ENCODE measurements around the gene C1orf122.

Gene C1orf122

DNA sequence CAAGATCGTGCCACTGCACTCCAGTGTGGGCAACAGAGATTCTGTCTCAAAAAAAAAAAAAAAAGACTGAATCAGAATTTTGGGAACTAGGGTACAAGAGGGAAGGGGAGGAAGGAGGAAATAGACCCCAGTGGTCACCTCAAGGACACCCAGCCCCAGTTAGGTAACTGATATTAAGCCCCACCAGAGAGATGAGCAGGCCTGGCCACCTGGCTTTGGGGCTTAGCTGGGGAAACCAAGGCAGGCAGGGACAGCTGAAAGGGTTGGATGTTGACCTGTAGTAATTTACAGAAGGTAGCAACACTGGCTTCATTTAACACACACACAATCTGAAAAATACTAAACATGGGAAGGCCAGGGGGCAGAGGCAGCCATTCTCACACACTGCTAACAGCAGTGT is 5.2 kb upstream of the C1orf122 start:
- DNase-seq, result no peak

DNA sequence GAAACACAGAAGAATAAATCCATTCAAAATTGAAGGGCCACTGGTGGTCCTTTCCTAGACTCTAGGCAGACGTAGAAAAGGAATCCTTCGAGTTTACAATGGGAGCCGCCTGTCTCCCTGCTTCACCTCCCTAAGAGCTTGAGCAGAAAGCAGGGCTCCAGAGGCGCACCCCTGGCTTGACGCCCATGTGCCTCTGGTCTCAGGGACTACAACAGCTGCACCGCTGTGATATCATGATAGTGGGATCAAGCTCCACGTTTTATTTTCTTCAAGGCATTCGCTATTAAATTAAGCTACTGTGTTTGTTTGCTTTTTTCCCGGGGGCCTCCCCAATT is 403 bp upstream of the C1orf122 start:
- DNase-seq, result no peak

DNA sequence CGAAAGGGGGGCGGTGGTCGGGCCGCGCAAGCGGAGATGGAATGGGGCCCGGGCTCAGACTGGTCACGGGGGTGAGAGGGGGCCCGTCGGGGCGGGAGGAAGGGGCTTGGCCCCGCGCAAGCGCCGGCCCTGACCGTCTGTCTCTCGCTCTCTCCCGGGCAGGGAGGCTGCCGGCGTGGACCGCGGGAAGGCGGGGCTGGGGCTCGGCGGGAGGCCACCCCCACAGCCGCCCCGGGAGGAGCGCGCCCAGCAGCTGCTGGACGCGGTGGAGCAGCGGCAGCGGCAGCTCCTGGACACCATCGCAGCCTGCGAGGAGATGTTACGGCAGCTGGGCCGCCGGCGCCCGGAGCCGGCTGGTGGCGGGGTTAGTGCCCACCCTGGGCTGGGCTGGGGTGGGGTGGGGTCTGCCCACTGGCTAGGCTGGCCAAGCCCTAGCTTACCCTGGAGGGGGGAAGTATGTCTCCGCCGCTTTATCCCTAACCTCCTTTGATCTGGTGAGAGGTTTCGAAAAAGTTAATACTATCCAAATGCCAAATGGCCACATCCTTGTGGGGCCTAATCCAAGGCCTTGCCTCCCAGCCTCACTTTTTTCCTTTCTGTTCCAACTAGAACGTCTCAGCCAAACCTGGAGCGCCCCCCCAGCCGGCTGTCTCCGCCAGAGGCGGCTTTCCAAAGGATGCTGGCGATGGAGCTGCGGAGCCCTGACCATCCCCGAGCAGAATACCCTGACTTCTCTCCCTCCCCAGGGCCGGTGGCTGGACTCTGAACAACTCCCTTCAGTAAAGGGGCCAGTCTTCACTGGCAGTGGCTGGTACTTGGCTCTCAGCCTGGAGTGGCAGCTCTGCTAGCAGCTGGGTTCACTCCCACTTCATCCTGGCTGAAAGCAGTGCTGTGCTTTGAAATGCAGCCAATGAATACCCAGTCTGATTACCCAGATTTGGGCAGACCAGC is 1.1 kb downstream of the C1orf122 start:
- DNase-seq, result peak; percentile 60 to 62

DNA sequence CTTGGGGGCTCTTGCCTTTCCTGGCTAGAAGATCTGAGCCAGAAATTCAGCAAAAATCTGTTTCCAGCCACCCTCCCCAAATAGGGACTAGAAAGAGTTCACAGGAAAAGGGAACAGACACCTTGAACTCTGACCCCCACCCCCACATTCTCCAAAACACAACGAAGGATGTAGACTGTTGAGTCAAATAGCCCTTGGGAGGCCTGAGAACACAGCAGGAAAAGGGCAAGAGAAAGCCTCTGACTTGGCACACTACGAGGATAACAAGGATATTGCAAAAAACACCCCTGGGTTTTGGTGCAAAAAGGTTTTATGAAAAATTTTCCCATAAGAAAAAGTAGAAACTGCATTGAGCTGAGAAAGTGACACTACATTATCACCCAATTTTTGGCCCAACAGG is 2.4 kb downstream of the C1orf122 start:
- no peak for DNase-seq

DNA sequence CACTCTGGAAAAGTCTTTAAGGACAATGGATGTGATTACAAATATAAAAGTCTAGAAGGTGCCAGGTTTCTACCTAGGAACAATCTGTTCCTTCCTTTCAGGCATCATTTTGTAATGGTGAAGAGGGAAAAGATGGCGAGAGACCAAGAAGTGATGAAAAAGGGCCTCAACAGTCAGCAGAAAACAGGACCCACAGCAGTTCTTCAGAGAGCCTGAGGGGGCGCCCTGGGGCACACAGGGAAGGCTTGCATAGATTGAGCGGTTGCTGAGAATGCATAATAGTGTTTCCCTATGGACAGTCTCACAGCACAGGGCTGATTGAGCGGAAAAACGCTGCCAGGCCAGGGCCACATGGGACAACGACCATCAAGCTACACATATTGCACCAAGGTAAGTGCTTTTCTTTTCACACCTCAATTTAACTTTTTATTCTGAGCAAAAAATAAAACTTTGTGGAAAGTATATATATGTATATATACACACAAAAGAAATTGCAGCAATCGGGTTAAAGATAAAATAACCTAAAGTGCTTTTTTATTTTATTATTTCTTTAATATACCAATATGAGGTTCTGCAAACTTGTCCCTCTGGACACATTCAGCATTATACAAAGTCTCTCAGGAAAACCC is 3.6 kb downstream of the C1orf122 start:
- DNase-seq, result peak; percentile 85 to 92

DNA sequence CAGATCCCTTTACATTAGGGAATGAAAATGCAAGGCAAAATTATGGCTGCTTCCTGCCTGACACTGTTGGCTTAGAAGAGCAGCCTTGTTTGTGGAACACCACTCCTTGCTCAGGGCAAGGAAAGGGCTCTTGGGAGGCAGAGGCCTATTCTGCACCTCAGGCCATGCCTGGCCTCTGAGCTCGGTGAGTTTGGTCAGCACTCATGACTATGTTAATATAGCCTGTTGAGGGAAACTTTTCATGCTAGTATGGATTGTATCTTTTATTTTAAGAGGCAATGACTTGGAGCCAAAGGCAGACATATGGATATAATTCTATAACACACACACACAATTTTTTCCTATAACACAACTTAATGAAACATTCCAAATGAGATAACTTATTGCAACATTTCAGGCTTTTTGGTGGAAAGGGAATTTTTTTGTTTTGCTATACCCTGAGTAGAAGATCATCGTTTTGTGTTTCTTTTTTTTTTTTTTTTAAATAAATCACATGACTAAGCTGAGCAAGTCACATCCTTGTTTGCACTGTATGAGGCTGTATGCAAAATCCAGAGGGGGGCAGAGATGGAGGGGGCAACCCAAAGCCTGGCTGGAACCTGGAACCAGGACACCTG is 6.0 kb downstream of the C1orf122 start:
- DNase-seq, result no peak

DNA sequence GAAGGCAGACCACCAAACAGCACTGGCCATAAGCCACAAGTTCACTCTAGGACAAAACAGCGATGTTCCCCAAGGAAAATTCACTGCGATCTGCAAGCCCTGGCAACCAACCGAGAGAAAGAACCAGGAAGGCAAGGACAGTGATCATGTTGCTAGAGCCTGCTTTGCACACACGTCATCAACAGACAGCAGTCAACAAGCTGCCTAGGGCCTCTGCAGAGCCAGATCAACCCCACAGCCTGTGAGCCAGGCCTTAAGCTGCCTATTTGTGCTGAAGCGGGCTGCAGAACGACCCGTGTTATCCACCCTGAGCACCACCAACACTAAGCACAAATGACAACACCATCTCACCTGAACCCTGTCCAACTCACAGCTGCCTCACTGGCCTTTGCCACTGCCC is 6.7 kb downstream of the C1orf122 start:
- DNase-seq, result no peak

DNA sequence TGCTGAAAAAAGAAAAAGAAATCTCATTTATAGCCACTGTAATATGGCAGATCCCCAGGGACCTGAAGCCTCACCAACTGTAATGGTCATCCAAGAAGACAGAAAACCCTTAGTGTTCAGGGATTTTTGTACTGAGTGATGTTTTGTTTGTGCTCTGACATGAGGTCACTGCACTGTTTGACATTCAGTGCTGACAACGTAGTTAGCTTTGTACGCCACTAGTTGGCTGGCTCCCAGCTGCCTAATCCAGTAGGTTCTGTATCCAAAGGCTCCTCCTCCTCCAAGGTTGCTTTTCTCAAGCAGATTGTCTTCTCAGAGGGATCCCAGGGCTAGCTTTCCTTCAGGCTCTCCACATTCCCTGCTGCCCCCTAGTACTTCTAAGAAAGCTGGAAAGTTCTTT is 9.9 kb downstream of the C1orf122 start:
- DNase-seq, result peak in 1 of 2 experiments; percentile 4

DNA sequence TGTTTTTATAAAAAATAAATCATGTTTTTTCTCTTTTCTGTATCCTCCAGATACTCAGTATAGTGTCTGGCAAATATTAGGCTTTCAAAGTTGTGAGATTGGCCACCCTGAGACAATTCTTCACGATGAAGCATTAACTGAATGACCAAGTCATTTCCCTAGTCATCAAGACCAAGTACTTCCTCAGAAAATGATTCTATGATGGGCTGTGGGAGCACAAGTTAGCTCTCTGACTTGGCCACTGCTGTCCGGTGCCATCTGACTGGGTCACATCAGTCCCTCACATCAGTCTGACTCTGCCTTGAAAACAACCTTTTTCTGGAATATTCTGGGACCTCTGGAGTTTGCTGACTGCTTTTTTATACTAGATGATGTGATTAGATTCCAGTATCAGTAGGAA is 13.9 kb downstream of the C1orf122 start:
- DNase-seq, result no peak

DNA sequence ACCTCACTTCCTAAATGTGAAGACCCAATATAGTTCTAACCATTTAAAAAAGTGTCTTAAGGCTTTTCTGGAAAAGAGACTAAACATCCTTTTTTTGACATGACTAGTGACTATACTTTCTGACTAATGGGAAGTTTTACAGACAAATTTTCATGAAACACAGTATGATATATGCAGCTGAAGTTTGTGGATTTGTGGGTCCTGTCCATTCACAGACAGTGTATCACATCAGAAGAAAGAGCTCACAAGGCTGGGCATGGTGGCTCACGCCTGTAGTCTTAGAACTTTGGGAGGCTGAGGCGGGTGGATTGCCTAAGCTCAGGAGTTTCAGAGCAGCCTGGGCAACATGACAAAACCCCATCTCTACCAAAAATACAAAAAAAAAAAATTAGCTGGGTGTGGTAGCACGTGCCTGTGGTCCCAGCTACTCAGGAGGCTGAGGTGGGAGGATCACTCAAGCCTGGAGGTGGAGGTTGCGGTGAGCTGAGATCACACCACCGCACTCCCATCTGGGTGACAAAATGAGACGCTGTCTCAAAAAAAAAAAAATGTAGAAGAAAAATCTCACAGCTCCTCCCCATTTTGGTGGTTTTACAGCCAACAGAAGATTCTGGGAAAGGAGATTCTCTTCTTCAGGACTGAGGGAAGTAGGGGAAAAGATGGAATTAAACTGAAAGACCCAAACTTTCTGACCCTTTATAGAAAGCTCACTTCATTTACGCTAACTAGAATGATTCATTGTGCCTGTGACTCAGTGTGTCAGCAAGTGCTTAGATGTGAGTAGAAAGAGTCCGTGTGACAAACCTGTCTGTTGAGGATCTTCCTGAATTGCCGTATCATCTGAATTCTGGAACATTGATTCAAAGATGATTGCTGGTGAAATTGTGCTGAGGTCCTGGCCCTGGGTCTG is 15.6 kb downstream of the C1orf122 start:
- DNase-seq, result no peak

DNA sequence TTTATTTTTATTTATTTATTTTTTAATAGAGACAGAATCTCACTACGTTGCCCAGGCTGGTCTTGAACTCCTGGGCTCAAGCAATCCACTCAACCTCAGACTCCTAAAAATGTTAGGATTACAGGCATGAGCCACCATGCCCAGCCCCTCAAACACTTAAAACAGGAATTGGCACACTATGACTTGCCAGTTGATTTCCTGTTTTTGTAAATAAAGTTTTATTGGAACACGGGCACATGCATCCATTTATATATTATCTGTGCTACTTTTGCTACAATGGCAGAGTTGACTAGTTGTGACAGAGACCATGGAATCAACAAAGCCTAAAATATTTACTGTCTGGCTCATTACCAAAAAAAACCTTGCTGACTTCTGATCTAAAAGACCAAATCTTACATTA is 16.4 kb downstream of the C1orf122 start:
- no peak for DNase-seq

DNA sequence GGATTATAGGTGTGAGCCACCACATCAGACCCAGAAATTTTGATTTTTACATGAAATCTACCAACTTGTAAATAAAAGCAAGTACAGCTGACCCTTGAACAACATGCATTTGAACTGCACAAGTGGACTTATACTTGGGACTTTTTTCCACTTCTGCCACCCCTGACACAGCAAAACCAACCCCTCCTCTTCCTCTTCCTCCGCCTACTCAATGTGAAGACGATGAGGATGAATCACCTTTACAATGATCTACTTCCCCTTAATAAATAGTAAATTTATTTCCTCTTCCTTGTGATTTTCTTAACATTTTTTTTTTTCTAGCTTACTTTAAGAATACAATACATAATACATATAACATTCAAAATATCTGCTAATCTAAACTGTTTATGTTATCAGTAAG is 17.9 kb downstream of the C1orf122 start:
- DNase-seq, result no peak

DNA sequence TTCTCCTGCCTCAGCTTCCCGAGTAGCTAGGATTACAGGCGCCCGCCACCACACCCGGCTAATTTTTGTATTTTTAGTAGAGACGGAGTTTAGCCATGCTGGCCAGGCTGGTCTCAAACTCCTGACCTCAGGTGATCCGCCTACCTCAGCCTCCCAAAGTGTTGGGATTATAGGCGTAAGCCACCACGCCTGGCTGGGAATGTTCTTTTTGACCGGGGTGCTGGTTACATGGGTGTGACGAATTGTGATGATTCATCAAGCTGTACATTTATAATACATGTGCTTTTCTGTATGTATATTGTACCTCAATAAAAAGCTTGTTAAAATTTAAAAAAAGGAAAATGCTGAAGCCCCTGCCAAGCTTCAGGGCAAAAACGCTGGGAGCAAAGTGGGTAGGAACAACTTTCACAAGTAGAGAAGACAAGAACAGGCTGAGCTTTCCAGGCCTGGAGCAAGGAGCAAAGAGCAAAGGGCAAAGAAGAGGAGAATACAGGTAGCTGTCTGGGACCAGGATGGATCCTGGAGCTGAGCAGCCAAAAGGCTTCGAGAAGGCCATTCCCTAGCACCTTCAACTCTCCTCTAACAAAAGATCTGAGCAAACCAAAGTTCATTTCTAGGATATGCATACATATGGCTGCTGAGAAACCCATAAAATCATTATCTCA is 21.0 kb downstream of the C1orf122 start:
- no peak for DNase-seq

DNA sequence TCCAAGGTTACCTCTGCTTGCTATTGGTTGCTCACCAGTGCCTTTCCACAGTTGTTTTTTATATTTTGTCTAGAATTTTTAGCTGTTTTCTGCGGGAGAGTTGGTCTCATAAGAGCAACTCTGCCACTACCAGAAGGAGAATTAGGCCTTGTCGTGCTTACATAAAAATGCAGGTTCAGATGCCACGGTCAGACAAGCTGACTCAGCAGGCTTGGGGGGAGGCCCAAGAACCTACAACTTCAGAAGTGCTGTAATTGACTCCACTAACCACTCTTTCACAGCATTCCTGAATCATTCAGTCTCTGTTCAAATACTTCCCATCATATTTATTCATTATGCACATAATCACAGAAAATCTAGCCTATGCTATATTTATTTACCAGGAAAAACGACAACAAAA is 23.5 kb downstream of the C1orf122 start:
- DNase-seq, result no peak

DNA sequence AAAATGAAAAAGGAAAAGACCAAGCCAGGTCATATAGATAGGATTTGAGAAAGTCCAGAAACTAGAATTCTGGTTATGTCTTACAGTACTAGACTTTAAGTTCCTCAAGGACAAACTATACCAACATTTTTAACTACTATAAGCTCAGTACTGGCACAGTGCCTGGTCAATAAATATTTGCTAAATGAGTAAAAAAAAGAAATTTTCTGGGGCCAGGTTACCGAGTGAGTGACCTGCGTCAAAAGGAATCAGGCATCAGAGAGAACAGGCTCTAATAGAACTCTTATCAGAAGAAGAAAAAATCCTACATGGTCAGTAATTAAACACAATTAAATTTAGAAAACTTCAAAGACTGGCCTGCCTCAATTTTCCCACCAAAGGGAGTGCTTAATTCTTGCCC is 24.2 kb downstream of the C1orf122 start:
- DNase-seq, result no peak

DNA sequence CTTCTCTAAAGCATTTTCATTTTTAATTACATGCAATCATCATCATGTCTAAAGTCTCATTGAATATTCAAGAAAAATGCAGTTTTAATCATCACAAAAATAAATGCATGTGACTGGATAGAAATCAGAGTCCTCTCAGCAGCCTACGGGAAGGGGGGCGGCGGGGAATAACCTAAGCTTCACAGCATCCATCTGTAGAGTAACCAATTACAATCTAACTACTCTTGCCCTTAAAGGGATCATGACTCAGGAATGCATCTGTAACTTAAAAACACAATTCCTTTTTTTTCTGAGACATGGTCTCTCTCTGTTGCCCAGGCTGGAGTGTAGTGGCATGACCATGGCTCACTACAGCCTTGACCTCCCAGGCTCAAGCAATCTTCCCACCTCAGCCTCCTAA is 29.2 kb downstream of the C1orf122 start:
- no peak for DNase-seq

DNA sequence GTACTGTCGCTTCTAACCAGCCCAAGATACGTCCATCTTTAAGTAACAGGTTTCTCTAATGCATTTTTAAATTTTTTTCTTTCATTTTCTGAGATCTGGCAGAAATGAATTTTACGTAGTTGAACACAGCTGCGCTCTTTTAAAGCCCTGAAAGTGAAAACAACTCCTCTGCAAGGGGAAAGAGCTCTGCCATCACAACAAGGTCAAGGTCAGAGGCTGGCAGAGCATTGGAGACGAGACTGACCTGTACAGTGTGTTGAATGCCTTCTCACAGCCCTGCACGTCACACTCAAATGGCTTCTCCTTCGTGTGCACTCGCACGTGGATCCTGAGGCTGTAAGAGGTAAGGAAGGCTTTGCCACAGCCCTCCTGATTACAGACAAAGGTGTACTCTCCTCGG is 32.1 kb downstream of the C1orf122 start:
- no peak for DNase-seq

DNA sequence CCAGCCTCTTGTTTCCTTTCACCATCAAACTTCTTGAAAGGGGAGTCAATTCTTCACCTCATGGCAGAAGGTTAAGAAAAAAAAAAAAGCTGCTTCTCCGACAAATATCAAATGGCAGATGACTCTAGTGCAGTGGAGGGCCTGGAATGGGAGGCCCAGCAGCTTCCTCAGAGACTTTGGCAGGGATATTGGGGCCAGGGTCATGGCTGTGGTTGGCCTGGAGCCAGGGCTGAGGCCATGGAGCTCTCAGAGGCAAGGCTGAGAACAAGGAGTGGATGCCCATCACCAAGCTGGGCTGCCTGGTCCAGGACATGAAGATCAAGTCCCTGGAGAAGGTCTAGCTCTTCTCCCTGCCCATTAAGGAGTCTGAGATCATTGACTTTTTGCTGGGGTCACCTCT is 33.1 kb downstream of the C1orf122 start:
- DNase-seq, result no peak

DNA sequence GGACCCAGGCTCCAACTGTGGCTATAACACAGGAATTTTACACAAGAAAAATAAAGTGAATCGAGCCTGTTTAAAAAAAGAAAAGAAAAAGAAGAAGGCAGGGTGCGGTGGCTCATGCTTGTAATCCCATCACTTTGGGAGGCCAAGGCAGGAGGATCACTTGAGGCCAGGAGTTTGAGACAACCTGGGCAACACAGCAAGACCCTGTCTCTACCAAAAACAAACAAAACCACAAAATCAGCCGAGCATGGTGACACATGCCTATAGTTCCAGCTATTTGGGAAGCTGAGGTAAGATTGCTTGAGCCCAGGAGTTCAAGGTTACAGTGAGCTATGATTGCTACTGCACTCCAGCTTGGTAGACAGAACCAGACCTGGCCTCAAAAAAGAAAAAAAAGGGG is 34.1 kb downstream of the C1orf122 start:
- DNase-seq, result no peak

DNA sequence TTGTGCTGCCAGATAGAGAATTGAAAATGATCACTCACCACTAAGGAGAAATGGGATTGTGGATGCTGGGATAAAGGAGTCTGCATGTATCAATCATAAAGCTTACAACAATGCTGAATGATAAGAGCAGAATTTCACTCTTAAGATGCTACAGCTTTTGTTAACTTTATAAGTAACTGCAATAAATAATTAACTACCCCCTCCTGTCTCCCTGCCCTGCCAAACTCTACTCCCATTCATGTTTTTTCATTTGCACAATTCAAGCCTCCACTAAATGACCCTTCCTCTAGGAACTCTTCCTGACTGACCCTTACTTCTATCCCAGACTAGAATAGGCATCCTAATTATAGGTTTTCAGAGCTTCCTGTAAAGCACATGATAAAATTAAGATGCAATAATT is 36.9 kb downstream of the C1orf122 start:
- DNase-seq, result no peak

DNA sequence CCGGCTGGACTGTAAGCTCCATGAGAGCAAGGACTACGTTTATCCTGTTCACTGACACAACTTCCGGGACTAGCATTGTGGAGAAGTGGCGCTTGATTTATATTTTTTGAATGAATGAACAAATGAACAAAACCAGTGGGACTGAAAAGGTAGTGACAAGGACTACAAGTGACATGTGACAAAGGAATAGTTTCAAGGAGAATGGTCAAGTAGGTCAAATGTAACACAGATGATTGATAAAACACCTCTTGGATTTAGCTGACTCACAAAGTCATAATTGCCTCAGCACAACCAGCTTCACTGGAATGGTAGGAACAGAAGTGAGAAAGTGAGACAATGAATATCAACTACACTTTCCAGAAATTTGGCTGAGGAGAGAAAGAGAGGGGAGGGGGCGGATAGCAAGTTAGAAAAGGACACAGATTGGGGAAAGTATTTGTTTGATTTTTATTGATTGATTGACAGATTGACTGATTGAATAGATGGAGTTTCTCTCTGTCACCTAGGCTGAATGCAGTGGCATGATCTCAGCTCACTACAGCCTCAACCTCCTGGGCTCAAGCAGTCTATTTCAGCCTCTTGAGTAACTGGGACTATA is 37.6 kb downstream of the C1orf122 start:
- DNase-seq, result no peak

DNA sequence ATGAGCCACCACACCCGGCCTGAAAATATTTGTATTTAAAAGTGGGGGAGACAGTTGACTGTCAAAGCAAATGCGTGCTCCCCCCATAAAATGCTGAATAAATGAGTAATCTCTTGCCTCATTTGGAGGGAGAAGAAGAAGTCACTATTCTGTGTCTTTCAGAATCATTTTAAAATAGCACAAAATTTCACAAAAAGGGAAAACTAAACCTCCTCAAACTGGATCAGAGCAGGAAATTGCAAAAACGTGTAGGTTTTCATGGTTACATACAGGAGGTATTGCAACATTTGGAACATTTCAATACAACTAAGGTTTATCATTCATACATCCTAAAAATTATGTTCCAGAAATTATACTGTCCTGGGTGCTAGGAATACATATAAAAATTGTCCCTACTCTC is 38.2 kb downstream of the C1orf122 start:
- DNase-seq, result peak; percentile 34 to 54

Data from Kasumi-1 (cell line).